ENCODE measurements around the gene PPP2R5D.
"Not testable (repeated sequence)": the region's sequence is repeated elsewhere in the genome, so short reads cannot be mapped to it uniquely, and the experiment has no call there.

Gene PPP2R5D

DNA sequence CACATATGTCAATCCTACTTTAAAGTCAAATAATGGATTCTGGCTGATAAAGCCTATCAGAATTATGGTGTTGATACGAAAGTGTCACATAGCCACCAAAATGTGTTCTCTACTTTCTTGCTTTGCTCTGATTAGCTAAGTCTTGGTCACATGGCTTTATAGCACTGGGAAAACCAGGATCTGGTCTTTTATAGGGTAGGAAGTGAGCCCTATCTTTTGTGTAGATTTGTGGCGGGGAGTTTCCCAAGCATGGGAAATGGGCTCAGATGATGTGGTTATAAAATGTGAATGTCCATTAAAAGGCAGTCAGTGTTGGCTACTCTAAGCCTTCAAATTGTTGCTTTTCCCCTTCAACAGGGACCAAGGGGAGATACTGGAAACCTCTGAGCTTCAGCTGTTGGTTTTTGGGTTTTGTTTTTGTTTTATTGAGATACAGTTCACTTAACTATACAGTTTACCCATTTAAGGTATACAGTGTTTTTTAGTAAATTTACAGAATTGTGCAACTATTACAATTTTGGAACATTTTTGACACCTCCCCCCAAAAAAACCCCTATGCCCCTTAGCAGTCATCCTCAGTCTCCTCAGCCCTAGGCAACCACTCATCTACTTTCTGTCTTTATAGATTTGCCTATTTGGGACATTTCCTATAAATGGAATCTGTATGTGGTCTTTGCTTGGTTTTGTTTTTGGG lies 49.3 kb downstream of the PPP2R5D start:
- no peak for DNase-seq

DNA sequence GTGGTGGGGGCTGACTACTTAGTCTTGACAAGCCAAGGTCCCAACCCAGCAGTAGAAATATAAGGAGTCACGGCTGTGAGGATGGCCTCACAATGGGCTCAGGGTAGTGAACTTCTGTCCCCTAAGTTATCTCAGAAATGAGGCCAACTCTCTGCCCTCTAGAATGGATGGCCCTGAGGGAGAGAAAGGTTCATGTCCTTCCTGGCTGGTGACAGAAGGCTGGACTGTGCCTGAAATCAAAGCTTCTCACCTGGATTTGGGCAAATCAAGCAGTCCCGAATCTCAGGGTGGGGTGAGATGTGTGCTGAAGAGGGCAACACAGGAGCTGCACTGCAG lies 49.8 kb downstream of the PPP2R5D start:
- DNase-seq: no peak

DNA sequence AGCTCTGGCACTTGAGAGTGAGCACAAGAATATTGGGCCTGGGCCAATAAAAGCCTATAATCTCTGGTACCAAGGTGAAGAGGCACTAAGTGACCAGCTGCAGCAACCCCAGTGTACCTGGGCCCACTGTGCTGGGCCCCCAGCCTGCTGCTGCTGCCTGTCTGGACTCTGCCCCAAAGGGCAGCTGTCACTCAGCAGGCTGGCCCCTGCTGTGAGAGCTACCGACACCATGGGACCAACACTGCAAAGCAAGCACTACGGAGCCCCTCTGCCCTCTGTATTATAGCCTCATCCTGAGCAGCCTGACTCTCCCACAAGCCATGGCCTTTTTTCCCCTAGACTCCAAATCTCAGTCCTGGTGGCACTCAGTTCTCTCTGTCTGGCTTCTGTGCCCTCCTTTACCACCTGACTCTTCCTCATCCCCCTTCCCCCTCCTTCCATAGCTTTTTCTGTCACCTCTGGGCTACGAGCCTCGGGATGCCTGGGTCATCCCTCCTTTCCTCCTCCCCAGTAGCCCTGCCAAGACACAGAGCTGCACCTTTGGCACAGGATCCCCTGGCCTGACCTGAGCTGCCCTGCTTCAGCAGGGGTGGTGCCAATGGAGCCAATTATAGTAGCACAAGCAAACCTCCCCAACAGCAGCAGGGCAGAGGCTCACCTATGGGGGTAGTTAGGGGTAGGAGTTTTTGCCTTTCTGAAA lies 51.3 kb downstream of the PPP2R5D start:
- DNase-seq: no peak

DNA sequence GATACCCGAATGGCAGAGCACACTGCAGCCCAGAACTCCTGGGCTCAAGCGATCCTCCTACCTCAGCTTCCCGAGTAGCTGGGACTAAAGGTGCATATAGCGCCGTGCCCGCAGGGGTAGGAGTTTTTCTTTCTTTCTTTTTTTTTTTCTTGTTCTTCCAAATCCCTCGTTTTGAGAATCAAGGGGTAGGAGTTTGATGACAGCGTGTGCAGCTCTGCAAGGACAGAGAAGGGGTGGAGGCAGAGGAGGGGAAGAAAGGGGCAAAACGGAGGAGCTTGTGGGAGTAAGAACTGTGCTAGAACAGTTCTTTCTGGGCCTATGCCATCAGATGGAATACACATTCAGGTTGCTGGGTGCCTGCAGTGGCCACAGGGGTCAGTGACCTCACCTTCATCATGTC lies 52.3 kb downstream of the PPP2R5D start:
- no peak for DNase-seq

DNA sequence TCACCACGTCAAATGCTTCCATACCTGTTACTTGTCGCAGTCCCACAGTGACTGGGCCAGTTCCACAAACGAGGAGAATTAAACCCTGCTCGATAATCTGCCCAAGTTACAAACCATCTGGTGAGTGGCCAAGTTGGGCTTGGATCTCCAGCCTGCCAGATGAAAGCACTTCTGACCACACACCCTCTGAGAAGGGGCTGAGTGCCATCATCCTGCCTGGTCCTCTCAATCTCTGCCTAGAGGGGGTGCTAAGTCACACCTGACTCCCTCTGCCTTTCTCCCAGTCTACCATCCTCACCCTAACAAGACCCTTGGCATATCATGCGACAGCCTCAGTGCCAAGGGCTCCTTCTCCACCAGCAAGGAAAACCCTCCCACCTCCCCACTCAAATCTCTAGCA lies 52.8 kb downstream of the PPP2R5D start:
- DNase-seq: no peak

DNA sequence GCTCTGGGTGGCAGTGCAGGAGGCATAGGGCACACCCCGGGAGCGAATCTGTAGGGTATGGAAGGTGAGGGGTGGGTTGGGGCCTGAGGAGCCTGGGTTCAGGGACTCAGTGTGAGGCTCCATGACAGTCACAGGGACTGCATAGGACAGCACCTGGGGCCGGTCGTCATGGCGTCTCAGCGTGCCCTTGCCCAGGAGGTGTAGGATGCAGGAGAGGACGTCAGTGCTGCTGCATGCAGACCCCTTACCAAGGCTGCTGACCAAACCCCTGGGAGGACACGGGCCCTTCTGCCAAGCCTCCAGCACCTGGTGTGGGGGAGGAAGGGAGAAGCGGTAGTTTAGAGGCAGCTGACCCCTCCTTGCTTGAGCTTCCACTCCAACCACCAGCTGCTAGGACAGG lies 53.3 kb downstream of the PPP2R5D start:
- no peak for DNase-seq

DNA sequence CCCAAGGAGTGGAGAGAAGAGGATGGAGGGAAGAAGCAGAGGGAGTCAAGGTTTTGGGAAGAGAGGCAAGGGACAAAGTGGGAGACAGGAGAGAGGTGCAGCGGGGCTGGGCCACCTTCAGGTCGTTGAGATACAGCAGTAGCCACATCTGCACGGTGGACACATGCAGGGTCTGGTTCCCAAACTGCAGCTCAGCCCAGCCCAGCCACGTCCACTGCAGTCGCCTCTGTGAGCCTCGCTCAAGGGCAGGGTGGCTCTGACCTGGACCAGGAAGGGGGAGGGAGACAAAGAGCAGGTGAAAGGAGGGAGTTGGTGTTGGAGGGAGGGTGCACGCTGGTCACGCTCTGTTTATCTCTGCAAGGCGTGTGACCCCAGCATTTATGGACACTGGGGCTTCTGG lies 54.4 kb downstream of the PPP2R5D start:
- no peak for DNase-seq

DNA sequence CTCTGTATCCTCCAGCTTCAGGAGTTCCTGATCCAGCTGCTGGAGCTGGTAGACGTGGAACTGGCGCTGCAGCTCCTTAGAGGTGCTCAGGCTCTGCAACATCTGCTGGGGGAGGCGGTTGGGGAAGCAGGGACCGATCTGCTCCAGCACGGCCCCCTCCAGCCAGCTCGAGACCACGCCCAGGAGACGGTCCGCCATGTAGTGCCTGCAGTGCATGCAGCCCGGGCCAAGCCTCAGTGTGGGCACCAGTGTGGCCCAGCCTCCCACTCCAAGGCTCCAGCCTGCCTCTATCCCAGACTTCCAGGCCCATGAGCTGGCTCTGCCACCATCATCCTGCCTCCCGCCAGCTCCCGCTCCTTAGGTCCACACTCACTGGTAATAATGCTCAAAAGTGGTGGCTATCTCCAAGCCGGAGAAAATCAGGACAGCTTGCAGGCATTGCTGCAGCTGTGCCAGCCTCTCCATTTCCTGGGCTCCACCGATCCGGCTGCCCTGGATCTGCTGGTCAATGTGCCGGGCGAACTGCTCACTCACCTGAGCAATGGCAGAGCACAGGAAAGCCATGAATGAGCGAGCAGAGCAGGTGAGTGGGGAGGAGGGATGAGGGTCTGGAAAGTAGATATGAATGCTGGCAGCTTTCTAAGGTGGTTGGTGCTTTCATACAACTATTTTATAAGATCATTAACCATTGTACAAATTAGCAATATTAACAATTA lies 56.3 kb downstream of the PPP2R5D start:
- no peak for DNase-seq

DNA sequence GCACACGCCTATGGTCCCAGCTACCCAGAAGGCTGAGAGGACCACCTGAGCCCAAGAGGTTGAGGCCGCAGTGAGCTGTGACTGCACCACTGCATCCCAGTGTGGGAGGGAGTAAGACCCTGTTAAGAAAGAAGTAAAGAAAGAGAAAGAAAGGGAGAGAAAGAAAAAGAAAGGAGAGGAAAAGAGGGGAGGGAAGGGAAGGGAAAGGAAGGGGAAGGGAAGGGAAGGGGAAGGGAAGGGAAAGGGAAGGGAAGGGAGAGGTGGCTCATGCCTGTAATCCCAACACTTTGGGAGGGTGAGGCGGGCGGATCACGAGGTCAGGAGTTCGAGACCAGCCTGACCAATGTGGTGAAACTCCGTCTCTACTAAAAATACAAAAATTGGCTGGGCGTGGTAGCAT lies 57.1 kb downstream of the PPP2R5D start:
- not testable (repeated sequence) for DNase-seq

DNA sequence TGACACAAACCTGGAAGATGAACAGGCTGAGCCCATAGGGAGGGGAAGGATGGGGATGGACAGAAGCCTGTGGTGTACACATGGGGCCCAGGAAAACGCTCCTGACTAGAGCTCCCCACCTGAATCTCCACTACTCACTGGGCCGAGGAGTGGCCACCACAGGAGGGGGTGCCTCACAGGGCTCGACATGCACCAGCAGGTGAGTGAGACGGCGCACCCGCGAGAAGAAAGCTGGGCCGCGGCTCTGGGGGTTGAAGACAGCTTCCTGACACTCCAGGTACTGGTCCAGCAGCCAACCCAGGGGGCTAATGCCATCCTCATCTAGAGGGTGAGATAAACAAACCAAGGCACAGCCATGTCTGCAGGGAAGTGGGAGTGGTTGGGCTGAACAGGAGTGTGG lies 58.9 kb downstream of the PPP2R5D start:
- DNase-seq: no peak

DNA sequence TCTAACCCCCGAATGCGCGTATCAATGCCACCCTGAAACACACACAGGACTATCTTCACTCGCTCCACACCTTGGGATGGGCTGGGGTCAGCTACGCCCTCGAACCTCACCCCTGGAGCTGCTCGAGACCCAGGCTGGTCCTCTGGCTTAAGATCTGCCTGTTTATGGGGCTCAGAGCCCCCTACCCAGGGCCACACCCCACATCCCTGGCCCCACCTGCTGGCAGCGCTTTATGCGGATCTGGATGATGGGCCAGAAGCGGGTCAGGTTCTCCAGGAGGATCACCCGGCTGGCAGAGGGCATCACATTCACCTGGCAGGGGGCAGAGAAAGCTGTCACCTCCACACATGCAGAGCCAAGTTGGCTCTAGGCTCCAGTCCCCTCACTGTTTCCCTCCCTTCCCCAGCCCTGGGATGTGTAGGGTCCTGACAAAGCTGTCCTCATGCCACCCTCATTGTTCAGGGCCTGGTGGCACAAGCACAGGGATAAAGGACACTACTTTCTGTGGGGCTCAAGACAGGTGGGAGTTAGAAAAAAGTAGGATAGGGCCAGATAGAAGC lies 61.1 kb downstream of the PPP2R5D start:
- DNase-seq: no peak

DNA sequence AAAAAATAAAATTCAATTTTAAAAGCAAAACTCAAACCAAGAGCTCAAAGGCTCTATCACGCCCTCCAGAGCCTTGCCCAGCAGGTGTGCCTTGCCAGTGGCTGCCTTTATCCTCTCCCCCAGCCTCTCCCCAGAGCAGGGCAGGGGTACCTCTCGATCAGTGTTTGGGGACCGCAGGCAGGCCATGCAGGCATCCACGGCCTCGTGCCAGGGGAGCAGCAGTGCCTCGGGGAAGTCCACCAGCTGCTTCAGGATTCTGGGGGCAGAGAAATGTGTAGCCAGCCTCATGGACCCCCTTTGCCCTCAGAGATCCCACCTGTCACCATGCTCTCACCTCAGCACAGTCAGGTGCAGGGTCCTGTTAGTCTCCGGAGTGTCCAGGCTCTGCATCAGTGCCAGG lies 63.6 kb downstream of the PPP2R5D start:
- DNase-seq: no peak

DNA sequence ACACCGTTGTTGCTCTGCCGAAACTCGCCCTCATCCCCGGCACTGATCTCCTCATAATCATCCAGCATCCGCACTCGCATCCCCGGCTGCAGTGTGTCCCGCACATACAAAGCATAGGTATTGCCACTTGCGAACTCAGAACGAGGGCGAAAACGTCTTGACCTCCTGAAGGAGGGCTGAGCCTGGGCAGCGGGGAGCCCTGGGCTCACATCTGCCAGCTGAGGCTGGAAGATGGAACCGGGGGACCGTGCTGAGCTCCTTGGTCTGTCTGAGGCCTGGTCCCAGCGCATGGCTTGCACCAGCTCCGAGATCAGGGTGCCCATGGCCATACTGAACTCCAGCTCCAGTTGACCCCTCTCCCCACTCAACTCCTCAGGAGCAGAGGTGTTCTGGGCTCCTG lies 66.6 kb downstream of the PPP2R5D start:
- no peak for DNase-seq

DNA sequence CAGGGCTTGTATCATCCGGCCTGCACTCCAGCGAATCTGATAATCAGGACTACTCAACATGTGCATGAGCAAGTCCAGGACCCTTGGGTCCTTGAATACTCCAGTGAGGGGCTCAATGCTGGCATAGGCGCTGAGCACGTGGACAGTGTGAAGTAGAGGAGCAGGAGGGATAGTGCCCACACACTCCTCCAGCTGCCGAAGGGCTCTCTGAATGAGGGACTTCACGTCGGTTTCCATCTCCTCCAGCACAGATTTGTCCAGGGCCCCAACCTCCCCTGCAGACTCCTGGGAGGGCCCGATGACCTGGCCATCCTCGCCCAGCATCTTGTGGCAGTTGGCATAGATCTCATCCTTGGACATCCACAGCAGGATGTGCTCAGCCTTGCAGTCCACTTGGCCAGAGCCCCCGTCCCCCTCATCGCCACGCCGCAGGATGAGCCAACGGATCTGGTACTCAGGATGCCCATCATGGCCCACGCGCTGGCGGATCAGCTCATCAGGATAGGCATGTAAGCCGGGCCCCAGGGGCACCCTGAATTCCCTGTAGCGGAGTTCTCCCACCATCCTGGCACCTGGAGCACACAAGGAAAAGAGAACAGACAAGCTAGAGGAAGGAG lies 68.0 kb downstream of the PPP2R5D start:
- DNase-seq: no peak

DNA sequence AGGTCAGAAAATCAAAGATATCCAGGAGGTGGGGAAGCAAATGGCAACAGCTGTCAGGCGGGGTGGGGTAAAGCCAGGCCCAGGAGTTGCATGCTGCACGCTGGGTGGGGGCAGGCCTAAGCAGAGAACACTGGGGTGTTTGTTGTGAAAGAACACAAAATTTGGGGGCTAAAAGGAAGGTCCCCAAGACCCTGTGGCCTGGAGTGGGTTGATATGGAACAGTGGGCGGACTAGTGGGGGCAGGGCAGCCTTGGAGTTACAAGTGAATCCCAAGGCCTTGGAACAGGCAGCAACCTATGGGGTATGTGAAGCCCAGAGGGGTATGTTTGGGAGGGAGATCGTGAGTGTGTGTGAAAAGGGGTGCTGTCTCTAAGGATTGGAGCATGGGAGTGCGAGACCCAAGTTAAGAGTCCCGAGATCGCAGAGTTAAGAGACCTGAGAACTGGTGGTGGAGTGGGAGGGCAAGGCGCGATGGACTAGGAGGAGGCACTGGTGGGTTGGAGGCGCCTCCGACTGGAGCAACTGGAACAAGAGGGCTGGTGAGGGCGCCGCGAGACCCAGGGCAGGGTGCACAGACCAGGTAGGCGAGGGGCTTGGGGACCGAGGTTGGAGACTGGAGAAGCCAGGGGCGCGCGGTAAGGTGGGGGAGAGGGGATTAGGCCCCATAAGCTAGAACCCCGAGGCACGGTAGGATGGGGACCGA lies 68.6 kb downstream of the PPP2R5D start:
- DNase-seq: peak; percentile 40

DNA sequence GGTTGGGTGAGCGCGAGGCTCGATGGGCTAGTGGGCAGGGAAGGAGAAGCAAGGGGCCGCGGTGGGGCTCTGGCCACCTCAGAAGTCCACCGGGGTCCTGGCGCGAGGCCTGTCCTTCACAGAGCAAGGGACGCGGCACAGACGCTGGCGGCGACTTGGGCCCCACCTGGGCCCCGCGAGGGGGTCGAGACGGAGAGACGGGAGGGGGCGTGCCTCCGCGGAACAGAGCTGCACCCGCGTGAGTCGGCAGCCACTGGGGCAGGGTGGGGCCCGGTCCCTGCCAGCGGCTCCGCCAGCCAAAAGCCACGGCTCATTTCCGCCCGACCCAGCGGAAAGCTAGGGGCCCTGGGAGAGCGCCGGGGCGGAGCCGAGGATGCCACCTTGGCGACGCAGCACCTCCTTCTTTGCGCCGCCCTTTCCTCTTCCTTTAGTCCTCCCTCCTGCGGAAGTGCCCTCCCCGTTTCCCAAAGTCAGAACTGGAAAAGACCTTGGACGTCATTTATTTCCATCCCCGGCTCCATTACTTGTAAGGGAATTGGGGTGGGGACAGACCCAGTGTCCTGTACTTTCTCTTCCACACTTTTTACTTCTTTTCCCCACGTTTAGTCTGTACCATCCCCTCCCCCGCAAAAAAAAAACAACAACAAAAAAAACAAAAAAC lies 69.3 kb downstream of the PPP2R5D start, which contains the start of gene CUL7:
TSS of gene CUL7 (minus strand) at position 307 of the 661 bp plus-strand sequence. CDS start 1,063 bp downstream, outside the sequence.
- peak; percentile 94 for DNase-seq

DNA sequence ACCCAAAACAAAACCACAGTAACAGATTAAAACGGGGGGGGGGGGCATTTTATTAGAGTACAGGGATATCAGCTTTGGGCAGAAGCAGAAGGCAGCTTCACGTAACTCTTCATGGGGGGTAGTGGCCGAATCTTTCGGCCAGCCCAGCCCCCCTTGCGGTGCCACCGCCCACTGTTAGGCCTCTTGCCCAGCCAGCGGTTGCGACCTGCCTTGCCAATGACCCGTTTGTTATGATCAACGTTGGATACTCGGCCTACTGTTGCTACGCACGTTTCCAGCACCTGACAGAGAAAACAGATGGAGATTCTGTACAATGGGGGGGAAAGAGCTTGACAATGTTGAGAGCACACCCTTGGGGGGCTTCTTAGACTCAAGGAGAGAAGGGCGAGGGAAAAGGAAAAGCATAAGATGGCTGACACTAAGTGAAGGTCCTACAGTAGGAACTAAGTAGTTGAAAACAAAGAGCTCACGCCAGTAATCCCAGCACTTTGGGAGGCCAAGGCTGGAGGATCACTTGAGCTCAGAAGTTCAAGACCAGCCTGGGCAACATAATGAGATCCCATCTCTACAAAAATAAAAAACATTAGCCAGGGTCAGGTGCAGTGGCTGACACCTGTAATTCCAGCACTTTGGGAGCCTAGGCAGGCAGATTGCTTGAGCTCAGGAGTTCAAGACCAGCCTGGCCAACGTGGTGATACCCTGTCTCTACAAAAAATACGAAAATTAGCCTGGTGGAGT lies 70.0 kb downstream of the PPP2R5D start:
- no peak for DNase-seq

DNA sequence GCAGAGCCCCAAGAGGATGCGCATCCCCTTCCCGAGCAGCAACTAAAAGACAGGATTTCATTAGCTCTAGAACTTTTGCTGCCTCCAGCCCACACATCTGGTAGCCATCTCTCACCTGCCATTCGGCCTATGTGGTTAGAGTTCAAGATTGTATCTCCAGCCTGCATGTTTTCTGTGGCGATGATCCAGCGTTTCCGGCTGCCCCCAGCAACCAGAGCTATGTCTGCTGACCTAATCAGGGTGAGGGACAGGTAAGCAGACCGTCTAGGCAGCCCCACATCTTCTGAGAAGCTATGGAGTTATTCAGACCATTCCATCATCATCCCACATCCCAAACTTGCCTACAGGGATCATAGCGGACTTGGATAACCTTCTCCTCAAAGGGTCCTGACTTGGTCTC lies 71.6 kb downstream of the PPP2R5D start:
- DNase-seq: no peak

DNA sequence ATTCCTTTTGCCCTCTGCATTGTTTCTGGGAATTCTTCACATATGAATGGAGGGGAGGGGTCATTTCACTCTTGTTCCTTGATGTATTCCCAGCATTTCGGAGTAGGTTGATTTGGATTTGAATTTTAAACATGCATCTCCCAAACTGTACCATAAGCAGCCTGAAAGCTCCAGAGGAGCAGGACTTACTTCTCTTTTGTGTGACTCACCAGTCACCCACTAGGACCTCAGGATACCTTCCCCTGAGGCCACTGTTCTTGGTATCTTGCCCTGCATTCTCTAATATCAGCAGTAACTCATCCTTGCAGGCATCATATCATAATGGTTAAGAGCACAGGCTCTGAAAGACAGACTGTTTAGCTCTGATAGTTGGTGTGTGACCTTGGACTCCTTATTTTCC lies 74.2 kb downstream of the PPP2R5D start:
- no peak for DNase-seq

DNA sequence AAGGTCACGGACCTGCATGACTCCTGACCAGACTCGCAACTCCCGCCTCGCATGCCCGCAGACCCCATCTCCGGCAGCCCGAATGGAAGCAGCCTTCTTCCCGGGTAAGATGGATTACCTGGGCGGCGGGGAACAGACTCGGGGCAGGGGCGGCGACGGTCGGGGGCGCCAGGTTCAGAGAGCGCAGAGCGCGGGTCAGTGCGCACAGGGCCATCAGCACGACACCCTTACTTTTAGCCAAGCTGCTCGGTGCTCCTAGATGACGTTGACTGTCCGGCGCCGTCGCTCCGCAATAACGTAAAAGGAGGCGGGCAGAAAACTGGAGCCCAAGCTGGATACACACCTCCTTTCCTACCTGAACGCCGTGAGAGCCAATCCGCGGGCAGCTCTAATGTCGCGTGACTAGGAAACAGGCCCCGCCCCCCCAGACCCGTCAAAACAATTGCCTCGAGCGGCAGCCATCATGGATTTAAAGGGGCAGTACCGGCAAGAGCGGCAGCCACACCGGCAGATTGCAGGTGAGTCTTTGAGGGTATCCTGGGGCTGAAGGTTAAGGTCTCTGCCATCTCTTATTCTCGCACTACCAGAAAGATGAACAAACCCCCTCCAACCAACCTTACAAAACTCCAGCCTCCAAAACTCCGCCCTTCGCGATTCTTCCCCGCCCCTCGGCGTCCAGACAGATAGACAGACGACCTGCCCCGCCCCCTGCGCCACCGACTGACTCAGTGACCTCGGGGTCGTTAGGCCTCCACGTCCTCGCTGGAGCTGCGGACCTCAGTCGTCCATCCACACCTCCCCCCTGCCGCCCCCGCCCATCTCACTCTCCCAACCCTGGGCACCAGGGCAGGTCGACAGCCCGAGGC lies 75.0 kb downstream of the PPP2R5D start, which contains the start of the genes KLC4 and MRPL2:
TSS of gene KLC4 (plus strand) at position 464 of the 866 bp plus-strand sequence. CDS start 1,705 bp downstream, outside the sequence.
TSS of gene MRPL2 (minus strand) at position 267 of the 866 bp plus-strand sequence. CDS start at position 214, 53 bp downstream.
- DNase-seq: peak; percentile 99

All from CD4-positive, alpha-beta T cell treated with Interleukin-17A for 4 hours (primary cell).